ENCODE results near the gene GPM6B. TPM values are rescaled to one million over a fixed set of nuclear protein-coding genes. Genes with fewer than 3 reads are reported as not detected.

Gene GPM6B
- total RNA-seq, 1 donor from 2014 or later, result not detected

DNA sequence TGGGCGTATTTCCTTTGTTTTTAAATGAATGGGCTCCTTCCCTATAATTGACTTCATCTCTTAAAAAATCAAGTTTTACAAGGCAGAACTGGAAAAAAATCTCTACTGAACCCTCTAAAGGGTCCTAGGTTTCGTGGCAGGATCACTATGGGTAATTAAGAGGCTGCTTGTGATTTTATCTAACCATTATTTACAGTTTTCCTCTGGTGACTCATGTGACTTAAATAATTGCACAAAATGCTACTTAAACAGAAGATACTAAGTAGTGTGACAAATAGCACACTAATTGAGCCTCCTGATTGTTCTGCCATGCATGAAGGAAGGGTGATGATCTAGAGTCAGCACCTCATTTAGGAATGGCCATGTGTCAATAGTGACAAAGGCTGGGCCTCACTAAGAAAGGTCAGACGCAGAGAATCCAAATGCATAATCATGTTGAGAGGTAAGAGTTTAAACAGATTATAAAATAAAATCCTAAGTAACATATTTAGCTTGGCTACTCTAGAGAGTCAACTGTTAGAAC lies 46.8 kb downstream of the GPM6B start:
- intact Hi-C loops (cut with micrococcal nuclease), result no loop called here

DNA sequence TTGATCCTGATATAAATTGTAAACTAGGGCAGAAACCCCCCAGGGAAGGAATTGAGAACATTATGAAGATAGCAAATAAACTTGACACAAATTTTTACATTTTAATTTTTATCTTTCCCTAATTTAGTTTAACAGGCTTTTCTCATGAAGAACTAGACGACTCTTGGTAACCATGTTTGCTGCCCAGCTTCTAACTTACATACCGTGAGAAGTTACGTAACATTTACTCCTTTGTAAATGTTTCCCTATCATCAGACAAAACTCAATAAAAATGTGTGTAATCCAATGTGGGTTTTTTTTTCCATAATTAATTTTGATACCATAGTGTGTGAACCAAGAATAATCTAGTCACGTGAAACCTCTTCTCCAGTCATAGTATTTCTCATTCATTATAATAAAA lies 48.0 kb downstream of the GPM6B start:
- intact Hi-C loops (cut with micrococcal nuclease), result no loop called here

GRCh38 chrX:13764765-13765164 lies 52.1 kb downstream of the GPM6B start:
- intact Hi-C loops (cut with micrococcal nuclease), result no loop called here

DNA sequence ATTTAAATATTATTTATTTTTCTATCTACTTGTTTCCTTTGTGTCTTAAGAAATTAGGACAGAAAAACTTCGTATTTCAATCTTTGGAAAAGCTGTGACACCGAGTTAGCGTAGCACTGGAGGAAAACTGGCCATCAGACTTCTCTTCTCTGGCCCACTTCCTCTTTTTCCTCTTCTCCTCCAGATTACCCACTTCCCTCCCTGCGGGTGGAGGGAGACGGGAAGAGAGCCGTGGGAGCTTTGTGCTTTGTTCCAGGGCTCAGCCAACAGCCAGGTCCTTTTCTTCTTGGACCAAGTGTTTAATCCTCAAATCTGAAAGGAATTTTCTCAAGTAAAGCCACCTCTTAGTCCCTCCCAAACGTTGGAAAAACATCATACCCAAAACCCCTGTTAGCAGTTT lies 52.6 kb downstream of the GPM6B start:
- intact Hi-C loops (cut with micrococcal nuclease), result no loop called here

DNA sequence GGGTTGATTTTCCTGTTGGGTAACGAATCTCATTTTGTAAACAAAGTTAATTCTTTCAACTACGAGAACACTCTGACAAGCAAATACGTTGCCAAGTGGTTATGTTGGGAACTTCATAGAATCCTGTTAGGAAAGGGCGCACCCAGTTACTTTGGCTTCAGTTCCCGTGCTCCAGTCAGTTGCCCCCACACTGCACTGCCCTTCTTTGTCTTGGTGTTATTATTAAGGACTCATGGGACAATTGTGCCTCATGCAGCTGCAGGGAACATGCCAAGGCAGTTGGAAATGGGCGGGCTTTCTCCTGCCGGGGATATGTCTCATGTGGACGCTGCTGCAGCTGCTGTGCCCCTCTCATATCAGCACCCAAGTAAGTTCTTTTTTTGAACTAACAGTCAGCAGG lies 53.4 kb downstream of the GPM6B start:
- intact Hi-C loops (cut with micrococcal nuclease), result no loop called here

DNA sequence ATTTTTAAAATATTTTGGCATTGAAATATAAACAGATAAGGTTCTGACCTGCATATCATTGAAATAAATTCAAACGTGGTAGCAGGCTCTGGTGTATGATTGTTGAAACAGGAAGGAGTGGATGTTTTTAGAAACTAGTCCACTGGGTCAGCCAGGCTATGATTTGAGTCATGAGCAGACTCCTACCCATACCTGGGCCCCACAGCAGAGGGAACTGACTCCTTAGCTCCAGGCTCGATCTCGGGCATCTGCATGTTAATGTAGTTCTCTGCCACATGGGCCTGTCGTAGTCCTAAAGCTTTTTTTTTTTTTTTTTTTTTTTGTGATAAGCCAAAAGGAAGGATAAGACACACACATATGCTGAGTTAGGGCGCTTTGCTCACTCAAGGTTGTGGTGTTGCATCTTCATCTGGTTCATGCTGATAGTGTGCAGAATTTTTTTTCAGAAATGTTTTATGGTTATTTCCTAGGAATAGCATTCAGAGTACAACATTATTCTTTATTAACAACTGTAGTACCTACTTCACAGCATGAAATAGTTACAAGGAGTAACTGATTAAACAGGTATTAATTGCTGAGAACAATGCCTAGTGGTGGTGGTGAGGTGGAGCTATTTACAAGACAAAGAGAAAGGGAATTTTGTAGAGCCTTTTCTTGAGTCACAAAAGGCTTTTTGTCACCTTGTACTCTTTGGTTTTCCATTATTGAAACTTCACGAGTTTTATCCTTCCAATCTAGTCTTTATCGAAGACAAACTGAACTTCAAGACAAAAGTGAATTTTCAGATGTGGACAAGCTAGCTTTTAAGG lies 55.1 kb downstream of the GPM6B start:
- intact Hi-C loops (cut with micrococcal nuclease), result no loop called here

- intact Hi-C loops (cut with micrococcal nuclease), result no loop called here
Measured at GRCh38 chrX:13760426-13760825, 56.5 kb downstream of the GPM6B start.

GRCh38 chrX:13759152-13759718 lies 57.7 kb downstream of the GPM6B start:
- intact Hi-C loops (cut with micrococcal nuclease), result no loop called here

DNA sequence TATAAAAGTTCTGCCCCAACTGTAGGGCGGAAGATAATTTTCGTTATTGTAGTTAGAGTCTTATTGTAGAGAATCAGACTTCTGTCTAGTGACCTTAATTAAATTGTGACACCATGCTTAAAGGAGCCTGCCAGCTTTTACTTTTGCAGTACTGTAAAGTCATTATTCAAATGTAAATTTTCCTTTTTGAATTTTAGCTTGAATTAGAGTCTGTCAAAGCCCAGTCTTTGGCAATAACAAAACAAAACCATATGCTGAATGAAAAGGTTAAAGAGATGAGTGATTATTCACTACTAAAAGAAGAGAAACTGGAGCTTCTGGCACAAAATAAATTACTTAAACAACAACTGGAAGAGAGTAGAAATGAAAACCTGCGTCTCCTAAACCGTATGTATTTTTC lies 60.5 kb downstream of the GPM6B start:
- intact Hi-C loops (cut with micrococcal nuclease), result no loop called here

DNA sequence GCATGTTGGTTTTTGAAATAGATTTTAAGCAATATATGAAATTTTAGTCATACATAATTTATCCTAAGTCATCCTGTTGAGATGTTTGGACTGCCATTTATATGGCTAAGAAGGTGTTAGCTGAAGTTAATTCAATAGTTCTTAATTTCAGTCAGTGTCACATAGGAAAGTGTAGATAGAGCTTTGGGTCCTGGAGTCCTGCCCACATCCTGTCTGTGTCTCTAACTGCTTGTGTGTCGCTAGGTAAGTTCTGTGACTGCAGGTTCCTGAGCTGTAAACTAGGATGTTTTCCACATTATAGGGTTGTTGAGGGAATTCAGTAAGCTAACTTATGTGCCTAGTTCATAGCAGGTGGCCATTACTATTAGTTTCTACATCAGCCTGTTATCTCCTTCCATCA lies 61.6 kb downstream of the GPM6B start:
- intact Hi-C loops (cut with micrococcal nuclease), result no loop called here

GRCh38 chrX:13754765-13755164 lies 62.1 kb downstream of the GPM6B start:
- intact Hi-C loops (cut with micrococcal nuclease), result no loop called here

GRCh38 chrX:13752646-13753045 lies 64.2 kb downstream of the GPM6B start:
- intact Hi-C loops (cut with micrococcal nuclease), result no loop called here

- intact Hi-C loops (cut with micrococcal nuclease), result no loop called here
Measured at GRCh38 chrX:13752141-13752540, 64.8 kb downstream of the GPM6B start.

DNA sequence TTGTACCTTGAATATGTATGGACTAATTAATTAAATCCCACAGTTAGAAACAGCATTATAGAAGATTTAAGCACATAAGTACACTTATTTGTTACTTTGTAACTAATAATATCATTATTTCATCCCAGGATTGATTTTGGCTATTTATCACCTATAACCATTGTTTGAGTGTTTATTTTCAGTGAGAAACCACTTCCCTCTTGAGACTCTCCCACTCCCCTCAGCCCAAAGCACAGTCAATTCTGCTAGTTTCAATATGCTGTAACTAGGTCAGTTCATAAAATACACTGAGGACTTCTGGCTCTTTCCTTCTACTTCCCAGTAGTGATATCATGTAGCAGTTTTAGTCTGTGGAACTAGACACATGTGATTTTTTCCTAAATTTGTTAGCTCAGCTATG lies 66.1 kb downstream of the GPM6B start:
- intact Hi-C loops (cut with micrococcal nuclease), result loop anchor here (1.0 kb wide), 1 partner anchor 281 kb away; no protein-coding TSS in a partner anchor

DNA sequence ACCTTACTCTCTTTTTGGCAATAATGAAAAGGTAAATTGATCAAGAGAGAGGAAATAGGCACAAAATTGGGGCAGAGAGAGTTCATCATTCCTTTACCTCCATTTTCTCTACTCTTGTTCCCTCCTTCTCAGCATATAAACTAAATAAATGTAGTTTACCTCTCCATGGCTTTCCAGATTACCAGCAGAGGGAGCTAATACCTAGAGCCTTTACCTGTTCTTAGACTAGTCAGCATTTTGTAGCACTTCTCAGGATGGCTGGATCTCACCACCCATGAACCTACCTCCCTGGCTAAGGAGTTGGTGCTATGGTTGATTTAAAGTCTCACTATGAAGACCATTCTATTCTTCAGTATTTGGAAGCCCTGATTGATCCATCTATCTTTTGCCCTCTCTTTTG lies 66.7 kb downstream of the GPM6B start:
- intact Hi-C loops (cut with micrococcal nuclease), result loop anchor here (1.0 kb wide), 1 partner anchor 282 kb away; no protein-coding TSS in a partner anchor

- intact Hi-C loops (cut with micrococcal nuclease), result loop anchor here (1.0 to 5.0 kb wide), 2 partner anchors 90 to 241 kb away; no protein-coding TSS in a partner anchor
Measured at GRCh38 chrX:13748486-13748885, 68.4 kb downstream of the GPM6B start.

DNA sequence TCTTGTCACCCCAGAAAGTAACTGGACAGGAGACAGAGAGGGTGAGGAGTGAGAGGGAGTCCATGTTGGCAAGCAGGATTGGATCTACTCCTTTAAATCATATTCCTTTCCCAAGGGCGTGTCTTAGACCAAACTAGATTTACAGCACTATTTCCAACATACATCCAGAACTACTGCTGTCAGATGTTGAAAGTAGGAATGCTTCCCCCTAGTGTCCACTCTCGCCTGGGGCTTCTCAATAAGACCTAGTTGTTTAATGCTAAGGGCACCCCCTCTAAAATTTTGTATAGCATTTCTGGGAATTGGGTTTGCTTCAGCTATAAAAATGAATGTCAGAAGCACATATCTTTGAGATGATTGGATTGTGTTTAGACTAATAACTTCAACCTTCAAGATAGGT lies 69.1 kb downstream of the GPM6B start:
- intact Hi-C loops (cut with micrococcal nuclease), result loop anchor here (1.0 to 5.0 kb wide), 2 partner anchors 90 to 241 kb away; no protein-coding TSS in a partner anchor

- intact Hi-C loops (cut with micrococcal nuclease), result loop anchor here (1.0 kb wide), 1 partner anchor 8 kb away; the partner anchor contains the start of genes OFD1 and TRAPPC2
Measured at GRCh38 chrX:13742397-13743176, 74.3 kb downstream of the GPM6B start.

DNA sequence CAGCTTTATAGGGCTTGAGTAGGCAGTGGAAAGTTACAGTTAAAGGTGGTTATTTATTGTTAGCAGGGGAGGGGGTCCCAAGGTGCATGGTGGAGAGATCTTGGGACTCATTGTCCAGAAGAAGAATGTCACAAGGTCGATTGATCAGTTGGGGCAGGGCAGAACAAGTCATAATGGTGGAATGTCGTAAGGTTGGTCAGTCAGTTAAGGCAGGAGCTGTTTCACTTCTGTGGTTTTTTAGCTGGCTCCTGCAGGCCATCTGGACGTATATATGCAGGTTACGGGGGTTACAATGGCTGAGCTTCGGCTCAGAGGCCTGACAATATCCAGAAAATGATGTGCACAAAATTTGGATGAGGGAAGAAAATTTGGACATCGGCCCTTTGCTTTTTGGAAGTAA lies 75.2 kb downstream of the GPM6B start:
- intact Hi-C loops (cut with micrococcal nuclease), result loop anchor here (1.0 kb wide), 1 partner anchor 7 kb away; the partner anchor contains the start of genes OFD1 and TRAPPC2

DNA sequence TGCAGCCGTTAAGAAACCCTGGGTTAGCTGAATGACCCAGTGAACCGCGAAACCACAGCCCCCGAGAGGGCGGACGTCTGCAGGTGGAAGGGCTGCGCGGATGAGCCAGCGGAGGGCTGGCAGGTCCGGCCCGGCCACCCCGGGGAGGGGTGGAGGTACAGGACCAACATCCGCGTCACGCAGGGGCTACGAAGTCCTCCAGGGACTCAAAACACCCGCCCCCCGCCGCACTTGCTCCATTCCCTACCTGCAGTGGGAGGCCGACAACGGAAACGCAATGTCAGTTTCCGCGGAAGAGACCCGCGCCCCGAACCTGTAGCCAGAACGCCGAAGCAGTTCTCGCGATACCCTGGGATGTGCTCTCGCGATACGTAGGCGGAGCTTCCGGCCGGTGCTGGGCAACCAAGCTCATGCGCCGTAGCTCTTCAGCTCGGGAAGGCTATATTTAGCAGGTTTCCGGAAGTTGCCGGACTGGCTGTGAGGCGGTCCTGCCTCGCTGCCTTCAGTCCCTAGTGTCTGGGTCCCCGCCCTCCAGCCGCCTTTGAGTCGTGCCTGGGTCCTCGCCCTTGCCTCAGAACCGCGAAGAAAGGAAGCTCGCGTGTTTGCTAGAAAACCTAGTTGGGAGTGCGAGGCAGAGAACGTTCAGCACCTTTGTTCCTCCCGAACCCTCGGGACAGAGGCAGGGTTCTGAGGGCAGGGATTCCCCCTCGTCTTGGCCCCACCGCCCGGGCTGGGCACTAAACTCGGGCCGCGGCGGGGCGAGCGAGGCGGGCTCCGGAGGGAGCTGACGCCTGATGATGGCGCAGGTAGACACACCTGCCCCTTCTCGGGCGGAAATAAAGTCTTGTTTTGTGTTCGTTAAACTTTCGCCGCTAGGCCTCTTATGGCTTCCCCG lies 82.4 kb downstream of the GPM6B start, which contains the start of the genes OFD1 and TRAPPC2:
Gene OFD1, plus strand, starts transcription at position 471 of the 895 bp plus-strand sequence. Its CDS starts 324 bp downstream, at position 795.
Gene TRAPPC2, minus strand, starts transcription at position 343 of the 895 bp plus-strand sequence. CDS start 14,657 bp downstream, outside the sequence.
- intact Hi-C loops (cut with micrococcal nuclease), result loop anchor here (1.0 to 10.0 kb wide), 13 partner anchors 8 to 1976 kb away; partner anchors contain the start of genes FANCB, GEMIN8, MOSPD2 and MSL3
